Left ventricle myocardium inferior (tissue), 1 donor: ENCODE data around the gene FGF11. TPM values are rescaled to one million over a fixed set of nuclear protein-coding genes. Genes with fewer than 3 reads are reported as not detected.

Experiments used
- DNase-seq: peaks from one replicate; pipeline ENCODE4 v3.0.0-alpha.2; 2020
- H3K27ac ChIP-seq: fragments of 200-600 bp; replicated peaks from 2 replicates; pipeline ENCODE4 v1.8.0; 2021
- H3K27me3 ChIP-seq: fragments of 200-600 bp; 2 replicates; pipeline ENCODE4 v1.8.0; 2021; ENCODE audit warnings: low read depth
- H3K36me3 ChIP-seq: fragments of 200-600 bp; 2 replicates; pipeline ENCODE4 v1.8.0; 2021
- H3K4me1 ChIP-seq: fragments of 200-600 bp; 2 replicates; pipeline ENCODE4 v1.8.0; 2021
- H3K4me3 ChIP-seq: fragments of 200-600 bp; 2 replicates; pipeline ENCODE4 v1.8.0; 2021; ENCODE audit warnings: mild to moderate bottlenecking, moderate library complexity
- H3K9me3 ChIP-seq: fragments of 200-600 bp; replicated peaks from 2 replicates; pipeline ENCODE4 v1.8.0; 2021
- CTCF ChIP-seq: fragments of 200-600 bp; IDR thresholded peaks from 2 replicates; pipeline ENCODE4 v1.8.0; 2021; ENCODE audit warnings: antibody characterized with exemption, mild to moderate bottlenecking, borderline replicate concordance
- intact Hi-C: fragments of 100-400 bp; cut with micrococcal nuclease; formaldehyde crosslinking; loops from one replicate; pipeline ENCODE4 v1.11.0; 2022
- total RNA-seq: library from RNA; stranded (reverse); fragmentation: NEBNext Ultra II Directional; extraction: Animal tissue kit (Norgen Biotek cat#: 25700); gene quantifications from one replicate; pipeline ENCODE4 v1.2.1, GENCODE V29; 2021
- donor health status: DM: no; HTN: yes; CAD: no; lungs with severe emphysema.

The FGF11 gene
- total RNA-seq, 1 donor from 2014 or later: 6.5 TPM

GRCh38 chr17:7407082-7407481 is 32.2 kb upstream of the FGF11 start:
- TF ChIP-seq CTCF: no peak
- Histone ChIP-seq H3K4me1 (peaks cover 26% of the 10 kb centered on the region), H3K27ac (no peak overlapping the region), H3K27me3 (no peaks in the 10 kb centered on the region), H3K4me3 (no peak overlapping the region), H3K9me3 (no peaks in the 10 kb centered on the region), H3K36me3 (no peaks in the 10 kb centered on the region)
- DNase-seq: no peak
- intact Hi-C loops: no loop called here

- H3K27me3 ChIP-seq: no peaks in the 10 kb centered on the region
- no peaks in the 10 kb centered on the region for H3K9me3 ChIP-seq
- TF ChIP-seq CTCF: no peak
- no peak within 1 kb of the TSS for H3K27ac ChIP-seq
- no peaks in the 10 kb centered on the region for H3K36me3 ChIP-seq
- intact Hi-C loops: no loop called here
- DNase-seq: no peak
- no peak within 1 kb of the TSS for H3K4me3 ChIP-seq
- H3K4me1 ChIP-seq: peaks cover 20% of the 10 kb centered on the region
These were observed 31.6 kb upstream of the FGF11 start, which contains the start of gene NLGN2 for GRCh38 chr17:7407485-7408251. NLGN2 (plus strand) TSS chr17:7407845; CDS start chr17:7408256, 411 bp downstream.

- no peak for DNase-seq
These were observed 31.0 kb upstream of the FGF11 start for GRCh38 chr17:7408252-7408727.

GRCh38 chr17:7408863-7409262 is 30.4 kb upstream of the FGF11 start:
- intact Hi-C loops: no loop called here
- H3K36me3 ChIP-seq: no peaks in the 10 kb centered on the region
- no peak overlapping the region for H3K27ac ChIP-seq
- peaks cover 11% of the 10 kb centered on the region for H3K4me1 ChIP-seq
- no peak for DNase-seq
- no peaks in the 10 kb centered on the region for H3K27me3 ChIP-seq
- H3K9me3 ChIP-seq: no peaks in the 10 kb centered on the region
- TF ChIP-seq CTCF: no peak
- no peak overlapping the region for H3K4me3 ChIP-seq

More at GRCh38 chr17:7408252-7408727, 31.0 kb upstream of the FGF11 start:
- no peak for TF ChIP-seq CTCF
- intact Hi-C loops: no loop called here
- H3K4me3 ChIP-seq: no peak overlapping the region
- H3K36me3 ChIP-seq: no peaks in the 10 kb centered on the region
- peaks cover 14% of the 10 kb centered on the region for H3K4me1 ChIP-seq
- no peaks in the 10 kb centered on the region for H3K27me3 ChIP-seq
- H3K27ac ChIP-seq: no peak overlapping the region
- H3K9me3 ChIP-seq: no peaks in the 10 kb centered on the region

- peaks cover 11% of the 10 kb centered on the region for H3K4me1 ChIP-seq
- H3K36me3 ChIP-seq: no peaks in the 10 kb centered on the region
- H3K9me3 ChIP-seq: no peaks in the 10 kb centered on the region
- no peak for TF ChIP-seq CTCF
- no peak overlapping the region for H3K27ac ChIP-seq
- intact Hi-C loops: no loop called here
- DNase-seq: no peak
- H3K4me3 ChIP-seq: no peak overlapping the region
- no peaks in the 10 kb centered on the region for H3K27me3 ChIP-seq
These were observed 29.6 kb upstream of the FGF11 start for GRCh38 chr17:7409716-7410115.
